HG03039 (cell line): ENCODE measurements around the gene LPAR1.
A peak's percentile ranks its signal among the peaks of the same experiment; 100 is the strongest.

Experiments
- ATAC-seq: cut with Tn5 transposase; IDR thresholded peaks from one replicate; pipeline ENCODE4 v1.9.1; 2021; ENCODE audit warnings: mild to moderate bottlenecking, moderate library complexity; ENCODE audit not compliant: unreplicated experiment

The LPAR1 gene

DNA sequence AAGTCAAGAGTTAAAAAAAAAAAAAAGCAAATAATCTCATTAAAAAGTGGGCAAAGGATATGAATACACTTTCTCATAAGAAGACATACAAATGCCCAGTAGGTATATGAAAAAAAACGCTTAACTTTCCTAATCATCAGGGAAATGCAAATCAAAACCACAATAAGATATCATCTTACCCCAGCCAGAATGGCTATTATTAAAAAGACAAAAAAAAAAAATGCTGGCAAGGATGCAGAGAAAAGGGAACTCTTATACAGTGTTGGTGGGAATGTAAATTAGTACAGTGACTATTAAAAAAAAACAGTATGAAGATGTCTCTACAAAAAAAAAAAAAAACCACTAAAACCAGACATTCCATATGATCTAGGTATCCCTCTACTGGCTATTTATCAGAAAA is 79.4 kb downstream of the LPAR1 start:
- no peak for ATAC-seq

DNA sequence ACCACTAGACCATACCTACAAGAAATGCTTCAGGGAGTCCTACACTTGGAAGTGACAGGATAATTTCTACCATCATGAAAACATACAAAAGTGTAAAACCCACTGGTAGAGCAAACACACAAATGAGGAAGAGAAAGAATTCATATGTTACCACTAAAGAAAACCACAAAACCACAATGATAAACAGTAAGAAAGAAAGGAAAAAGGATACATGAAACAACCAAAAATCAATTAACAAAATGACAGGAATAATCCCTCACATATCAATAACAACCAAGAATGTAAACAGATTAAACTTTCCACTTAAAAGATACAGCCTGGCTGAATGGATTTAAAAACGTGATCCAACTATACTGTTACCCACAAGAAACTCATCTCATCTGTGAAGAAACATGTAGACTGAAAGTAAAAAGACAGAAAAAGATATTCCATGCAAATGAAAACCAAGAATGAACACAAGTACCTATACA is 83.4 kb downstream of the LPAR1 start:
- ATAC-seq, result no peak

DNA sequence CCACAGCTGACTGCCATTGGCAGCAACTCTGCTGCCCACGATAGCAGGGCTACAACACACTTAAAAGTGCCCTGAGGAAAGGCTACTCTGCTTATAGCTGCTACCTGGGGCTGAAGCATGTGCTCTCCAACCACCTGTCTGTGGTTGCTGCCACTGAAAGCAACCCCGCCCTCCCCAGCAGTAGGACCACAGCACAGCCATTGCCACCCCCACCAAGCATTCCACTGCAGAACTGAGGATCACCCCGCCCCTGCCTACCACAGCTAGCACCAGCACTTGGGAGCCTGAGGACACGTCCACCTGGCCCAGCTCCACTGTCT is 85.8 kb downstream of the LPAR1 start:
- ATAC-seq, result no peak

DNA sequence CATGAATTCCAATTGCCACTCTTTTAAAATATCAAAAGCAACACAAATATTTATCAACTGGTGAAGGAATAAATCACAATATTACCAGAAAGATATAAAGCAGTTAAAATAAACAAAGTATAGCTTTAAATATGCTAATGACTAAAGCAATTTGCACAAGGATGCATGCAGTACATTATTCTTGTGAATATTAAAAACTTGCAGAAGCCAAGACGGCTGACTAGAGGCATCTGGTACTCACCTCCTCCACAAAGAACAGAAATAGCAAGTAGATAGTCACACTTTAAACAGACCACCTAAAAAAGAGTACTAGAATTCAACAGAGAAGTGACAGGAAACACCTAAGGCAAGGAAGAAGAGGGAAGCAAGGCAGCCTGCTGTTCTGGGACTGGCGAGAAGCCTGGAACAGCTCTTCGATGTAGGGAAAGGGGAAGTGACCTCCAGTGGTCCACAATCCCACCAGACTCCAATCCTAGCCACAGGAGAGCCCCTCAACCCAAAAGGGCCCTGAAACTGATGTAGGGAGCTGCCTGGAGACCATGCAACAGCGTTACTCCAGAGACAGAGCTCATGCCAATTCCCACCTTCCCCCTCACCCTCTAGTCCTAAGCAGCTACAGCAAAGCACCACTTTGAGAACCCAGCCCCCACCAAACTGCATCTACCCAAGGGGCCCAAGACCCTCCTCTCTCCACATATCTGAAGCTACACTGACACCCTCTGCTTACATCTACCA is 86.3 kb downstream of the LPAR1 start:
- ATAC-seq, result no peak

DNA sequence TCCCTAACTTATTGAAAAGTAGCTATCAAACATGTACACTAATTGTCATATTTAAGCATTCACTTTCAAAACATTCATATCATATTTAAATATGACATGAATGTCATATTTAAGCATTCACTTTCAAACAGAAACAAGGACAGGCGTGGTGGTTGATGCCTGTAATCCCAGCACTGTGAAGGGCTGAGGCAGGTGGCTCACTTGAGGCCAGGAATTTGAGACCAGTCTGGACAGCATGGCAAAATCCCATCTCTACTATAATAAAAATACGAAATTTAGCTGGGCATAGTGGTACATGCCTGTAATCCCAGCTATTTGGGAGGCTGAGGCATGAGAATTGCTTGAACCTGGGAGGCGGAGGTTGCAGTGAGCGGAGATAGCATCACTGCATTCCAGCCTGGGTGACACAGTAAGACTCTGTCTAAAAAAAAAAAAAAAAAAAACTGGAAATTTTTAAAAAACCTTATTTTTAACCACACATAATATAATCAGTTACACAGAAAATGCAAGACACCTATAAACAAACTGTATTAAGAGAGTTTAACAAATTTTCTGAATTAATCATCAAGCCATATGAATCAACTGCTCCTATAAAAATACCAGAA is 88.1 kb downstream of the LPAR1 start:
- no peak for ATAC-seq

DNA sequence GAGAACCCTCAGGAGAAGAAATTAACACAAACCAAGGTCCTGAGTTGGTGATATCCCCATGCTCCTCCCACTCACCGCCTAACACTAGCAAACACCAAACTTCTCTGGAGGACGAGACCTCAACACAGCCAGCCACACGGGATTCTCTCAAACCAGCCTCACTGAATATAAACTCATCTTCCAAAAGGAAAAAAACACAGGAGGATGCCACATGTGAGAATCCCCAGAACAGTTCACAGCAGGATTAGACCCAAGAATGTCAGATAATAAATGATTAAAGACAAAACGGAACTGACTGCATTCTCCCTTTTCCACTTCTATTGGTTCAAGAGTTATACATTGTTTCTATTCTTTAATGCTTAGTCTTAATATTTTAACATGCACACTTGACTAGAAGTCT is 89.2 kb downstream of the LPAR1 start:
- no peak for ATAC-seq

DNA sequence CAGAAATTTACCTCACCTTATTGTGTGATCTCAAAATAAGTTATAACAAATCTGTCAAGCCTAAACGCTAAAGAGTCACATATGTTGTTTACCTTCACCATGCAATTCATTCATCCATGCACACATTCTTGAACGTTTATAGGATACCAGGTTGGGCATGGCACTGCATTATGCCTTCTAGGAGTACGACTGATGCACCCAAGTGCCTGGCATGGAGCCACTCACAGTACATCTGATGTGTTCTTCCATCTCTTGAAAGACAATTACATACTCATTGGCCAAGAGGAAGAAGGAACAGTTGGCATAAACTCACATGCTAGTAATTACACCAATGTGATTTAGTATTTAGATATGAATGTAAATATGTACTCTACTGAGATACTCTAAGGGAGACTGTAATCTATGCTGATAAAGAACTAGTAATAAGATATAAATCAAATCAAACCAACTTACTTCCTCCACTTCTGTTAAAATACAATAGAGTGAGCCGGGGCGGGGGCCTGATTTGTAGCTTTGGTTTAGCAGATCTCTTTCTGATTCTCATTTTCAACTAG is 90.7 kb downstream of the LPAR1 start:
- ATAC-seq, result no peak

DNA sequence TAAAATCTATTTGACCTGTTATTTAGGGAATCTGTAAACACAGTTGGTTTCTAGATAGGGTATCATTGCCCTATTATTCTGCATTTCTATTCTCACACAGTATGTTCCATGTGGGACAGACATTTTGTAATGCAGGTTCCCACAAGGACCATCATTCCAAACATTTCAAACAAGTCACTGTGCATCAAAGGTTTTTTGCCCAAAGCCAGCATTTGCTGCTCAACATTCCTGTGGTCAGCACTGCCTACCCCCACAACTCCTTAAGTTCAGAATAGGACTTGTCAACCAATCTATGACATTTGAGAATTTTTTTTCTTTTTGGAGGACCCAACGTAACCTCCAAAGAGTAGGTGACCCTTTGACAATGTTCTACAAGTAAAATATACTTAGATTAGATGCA is 95.7 kb downstream of the LPAR1 start:
- ATAC-seq, result no peak

DNA sequence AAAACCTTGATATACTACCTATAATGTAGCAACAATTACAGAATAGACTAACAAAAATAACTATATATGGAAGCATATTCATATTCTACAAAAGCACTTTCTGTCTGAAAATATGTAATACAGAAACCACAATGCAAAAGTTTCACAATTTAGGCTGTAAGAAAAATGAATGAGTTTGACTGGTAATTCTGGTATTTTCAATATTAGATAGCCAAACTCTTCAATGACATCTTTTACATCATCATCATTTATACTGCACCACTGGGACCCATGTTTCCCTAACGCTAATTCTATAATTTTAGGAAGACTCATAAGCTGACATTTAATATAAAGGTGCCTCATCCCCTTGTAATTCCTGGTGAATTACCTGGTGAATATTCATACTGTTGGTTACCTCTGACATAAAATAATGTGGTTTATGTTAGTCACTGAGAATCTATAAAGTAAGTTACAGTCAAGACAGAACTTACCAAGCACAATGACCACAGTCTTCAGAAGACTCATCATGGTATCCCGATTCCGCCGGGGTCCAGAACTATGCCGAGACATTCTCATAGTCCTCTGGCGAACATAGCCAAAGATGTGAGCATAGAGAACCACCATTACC is 97.2 kb downstream of the LPAR1 start:
- no peak for ATAC-seq

DNA sequence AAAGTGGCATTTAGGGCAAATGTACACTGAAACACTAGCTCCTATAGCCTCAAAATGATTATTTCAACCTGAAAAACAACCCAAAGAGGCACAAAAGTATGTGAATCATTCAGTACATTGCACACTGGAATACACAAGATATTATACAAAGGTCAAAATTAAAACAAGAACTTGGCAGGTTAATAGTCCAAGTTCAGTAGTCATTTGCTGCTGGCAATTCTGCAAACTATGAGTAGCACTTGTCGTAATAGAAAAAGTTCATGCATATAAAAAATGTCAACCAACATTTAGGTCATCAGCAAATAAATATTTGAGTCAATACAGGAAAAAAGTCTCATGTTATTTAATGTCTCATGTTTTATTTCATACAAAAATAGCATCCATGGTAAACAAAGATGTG is 98.7 kb downstream of the LPAR1 start:
- ATAC-seq, result no peak

DNA sequence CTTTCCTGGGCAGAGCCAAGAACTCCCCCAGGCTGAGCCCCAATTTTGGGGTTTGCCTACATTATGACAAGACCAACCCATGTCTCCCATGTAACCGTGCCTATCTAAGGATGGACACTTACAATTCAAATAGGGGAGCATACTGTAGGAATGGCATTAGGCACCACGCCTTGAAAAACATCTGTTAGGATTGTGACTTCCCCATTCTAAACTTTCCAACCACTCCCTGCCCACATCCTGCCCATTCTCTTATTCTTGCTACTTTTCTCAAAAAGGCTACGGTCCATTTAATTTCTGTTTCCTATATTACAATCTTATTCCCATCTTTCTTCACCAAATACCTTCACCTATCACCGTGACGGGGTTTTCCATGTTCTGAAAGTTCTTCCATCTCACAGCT is 99.2 kb downstream of the LPAR1 start:
- ATAC-seq, result no peak

DNA sequence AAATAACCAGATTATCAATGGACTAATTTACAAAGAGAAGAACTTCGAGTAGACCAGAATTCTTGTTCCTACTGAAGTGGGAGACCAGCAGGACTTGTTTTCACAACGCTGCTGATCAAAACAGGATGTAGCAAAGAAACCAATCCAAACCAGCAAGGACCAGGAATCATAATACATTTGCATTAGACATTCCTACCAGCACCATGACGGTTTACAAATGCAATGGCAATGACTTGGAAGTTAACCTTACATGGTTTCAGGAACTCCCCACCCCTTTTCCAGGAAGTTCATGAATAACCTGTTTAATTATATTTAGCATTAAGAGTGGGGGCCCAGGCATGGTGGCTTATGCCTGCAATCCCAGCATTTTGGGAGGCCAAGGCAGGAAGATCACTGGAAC is 100.0 kb downstream of the LPAR1 start:
- no peak for ATAC-seq

DNA sequence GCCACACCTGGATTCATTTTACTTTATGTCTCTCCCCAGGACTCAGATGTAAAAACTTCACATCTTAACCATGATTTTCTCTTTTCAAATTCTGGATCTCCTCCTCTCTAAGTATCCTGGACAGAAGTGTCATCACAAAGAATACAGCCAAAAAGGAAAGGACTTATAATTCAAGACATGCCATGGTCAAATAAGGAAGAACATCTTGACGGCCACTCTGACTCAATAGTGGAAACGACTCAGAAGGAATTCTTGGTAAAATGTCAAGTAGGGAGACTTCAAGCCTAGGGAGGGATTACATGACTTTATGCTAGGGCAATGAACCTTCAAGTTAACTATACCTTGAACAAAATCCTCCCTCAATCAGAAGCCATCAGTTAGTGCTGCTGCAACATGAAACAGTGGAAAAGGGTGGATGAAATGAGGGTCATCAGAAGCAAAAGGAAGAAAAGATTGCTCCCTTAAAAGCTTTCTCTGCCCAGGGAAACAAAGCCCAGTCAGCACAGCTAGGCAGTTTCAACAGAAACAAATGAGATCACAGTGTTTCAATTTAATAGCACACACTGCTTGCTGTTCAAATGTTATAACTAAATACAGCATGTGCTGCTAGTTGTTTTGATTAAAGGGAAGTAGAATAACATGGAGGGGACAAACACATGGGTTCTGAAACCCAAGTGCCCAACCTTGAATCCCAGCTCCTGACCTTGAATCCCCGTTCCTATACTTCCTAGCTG is 101.4 kb downstream of the LPAR1 start:
- no peak for ATAC-seq

DNA sequence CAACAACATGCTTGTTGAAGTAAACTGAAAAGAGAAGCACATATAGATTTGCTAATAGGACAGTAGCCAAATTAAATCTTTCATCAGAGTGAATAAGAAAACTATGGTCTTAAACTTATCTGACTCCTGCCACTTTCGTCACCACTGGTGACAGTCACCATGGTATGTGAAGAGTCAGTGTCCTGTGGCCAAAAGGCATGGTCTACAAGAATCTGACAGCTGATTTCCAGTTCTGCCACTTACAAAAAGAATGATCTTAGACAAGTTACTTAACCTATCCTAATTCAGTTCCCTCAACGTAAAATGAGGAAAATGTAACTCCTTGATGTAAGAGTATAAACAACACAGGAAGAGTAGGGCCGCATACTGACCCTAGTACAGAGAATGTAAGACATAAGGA is 102.0 kb downstream of the LPAR1 start:
- no peak for ATAC-seq

DNA sequence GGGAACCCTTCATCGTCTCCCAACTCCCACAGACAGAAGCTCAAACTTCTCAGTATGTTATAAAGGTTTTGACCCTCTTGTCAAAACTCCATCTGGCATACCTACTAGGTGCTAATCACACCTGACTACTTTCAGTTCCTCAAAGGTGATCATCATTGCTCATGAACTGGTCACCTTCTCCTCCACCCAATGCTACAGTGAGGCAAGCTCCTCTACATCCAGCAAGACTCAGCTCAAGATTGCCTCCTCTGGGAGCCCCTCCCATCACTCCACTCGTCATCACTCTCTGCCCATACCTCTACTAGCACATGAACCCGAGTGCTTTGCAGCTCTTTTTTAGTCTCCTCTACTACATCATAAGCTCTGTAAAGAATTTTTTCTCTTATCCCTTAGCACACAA is 102.4 kb downstream of the LPAR1 start:
- ATAC-seq, result no peak

DNA sequence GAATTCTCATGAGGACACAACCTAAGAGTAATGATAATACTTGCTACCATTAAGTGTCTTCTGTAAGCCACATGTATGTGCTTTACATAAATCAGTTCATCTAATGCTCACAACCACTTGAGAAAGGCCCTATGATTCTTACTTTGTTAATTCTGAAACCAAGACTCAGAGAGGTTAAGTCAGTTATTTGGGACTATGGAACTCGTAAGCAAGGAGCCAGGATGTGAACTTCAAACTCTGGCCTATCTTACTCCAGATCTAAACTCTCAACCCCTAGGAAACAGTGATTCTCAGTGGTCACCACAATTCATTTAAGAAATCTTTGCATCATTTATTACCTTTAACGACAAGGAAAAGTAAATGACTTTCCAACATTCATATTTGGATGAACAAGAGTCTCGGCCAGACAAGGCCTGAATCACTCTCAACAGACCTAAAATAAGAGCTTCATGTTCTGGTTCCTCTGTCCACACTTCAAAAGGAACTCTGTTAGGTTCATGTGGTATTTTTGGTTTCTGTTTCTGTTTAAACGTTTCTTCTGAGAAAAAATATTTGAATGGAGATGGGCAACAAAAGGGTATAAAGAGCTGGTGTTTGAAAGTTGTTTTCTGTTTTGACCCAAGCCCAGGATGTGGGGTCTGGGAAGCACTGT is 104.8 kb downstream of the LPAR1 start:
- peak; percentile 71 for ATAC-seq

DNA sequence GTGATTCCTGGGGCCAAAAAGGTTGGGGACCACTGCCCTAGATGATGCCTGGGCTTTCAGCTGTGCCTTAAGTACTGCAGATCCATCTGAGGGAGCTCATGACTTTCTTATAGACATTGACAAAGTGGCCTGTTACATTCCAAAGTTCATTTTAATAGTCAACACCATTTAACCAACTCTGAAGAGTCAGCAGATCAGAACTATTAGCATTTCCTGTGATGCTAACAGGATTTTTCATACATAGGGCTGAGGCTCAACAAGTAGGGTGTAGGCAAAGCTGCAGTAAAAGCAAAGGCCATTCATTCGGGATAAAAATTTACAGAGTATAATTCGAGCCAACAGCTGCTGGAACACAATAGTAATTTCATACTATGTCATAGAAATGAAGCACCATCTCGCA is 105.4 kb downstream of the LPAR1 start:
- ATAC-seq, result no peak

DNA sequence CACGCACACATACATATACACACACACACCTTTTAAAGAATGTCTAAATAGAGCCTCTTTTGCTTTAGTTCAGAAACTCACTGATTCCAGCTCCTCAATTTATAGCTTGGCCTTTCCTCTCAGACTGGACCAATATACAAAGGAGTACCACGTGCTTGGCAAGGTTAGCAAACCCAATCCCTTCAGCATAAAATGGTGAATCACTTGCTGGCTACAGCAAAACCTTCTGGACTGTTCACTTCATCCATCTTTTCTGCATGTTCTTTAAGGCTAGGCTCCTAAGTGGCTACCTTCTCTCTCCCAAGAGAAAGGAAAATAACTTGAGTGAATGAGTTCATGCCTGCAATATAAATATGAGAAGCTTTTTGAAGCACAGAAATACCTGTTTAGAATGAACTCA is 109.7 kb downstream of the LPAR1 start:
- no peak for ATAC-seq

DNA sequence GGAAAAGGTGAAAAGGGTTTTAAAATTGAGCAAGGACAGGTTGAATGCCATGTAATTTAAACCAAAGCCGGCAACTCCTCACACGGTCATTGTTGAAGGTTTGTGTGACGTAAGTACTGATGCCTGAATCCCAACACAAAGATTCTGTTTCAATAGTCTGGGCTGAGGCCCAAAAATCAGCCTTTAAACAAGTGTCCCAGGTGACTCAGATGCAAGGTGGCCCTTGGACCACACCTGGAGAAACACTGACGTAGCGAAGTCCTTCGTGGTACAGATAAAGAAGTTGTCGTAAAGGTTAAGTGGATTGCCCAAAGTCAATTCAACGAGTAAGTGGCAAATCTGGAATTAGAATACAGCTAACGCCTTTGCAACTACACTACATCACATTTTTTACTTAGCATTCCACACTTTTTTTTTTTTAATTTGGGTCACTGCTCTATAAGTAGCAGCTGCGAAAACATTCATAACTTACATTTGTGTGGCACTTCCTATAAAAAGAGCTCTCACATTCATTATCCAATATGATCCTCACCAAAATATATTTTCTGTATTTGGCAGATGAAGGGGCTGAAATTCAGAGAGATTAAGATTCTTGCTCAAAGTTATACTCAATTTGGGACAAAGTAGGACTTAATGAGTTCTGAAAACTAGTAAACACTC is 111.3 kb downstream of the LPAR1 start:
- ATAC-seq, result no peak

DNA sequence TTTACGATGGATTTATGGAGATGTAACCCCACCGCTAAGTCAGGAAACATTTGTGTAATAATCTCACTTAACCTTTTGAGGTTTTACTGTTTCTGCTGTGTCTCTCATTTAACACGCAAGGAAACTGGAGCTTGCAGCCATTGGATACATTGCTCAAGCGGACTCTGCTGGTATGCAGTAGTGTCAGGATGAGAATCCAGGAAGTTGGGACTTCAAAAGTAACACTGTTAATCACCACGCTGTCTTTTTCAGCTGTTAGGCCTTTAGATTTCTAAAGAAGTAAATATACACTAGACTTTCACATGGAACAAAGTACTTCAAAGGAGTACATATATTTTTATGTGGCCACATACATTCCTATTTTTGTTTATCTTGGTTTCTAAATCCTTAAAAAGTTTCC is 114.7 kb downstream of the LPAR1 start:
- ATAC-seq, result no peak

DNA sequence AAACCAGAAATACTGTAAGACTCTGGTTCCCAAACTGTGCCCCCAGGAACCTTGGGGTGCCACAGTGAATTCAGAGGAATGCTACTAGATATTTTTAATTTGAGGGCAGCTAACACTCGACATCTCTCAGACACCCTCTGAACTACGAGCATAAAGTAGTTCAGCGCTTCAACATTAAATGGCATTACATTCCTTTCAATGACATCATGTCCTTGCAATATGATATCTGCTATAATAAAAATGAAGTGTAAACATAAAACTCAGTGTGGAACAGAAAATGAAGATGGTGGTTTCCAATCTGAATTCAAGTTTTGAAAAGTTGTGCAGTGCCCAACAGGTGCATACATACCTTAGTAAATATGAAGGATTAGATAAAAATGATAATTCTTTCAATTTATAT is 116.1 kb downstream of the LPAR1 start:
- ATAC-seq, result no peak
